HepG2 (cell line): ENCODE data around the gene SFT2D1. TPM values are rescaled to one million over a fixed set of nuclear protein-coding genes. Genes with fewer than 3 reads are reported as not detected.

Experiments
- ARNT2 ChIP-seq: sonication (generic); formaldehyde crosslinking; IDR thresholded peaks from 2 replicates; pipeline ENCODE4 v1.8.0; 2022; ENCODE audit warnings: mild to moderate bottlenecking, low read depth, missing genetic modification reagents, moderate library complexity
- DRAP1 ChIP-seq: IDR thresholded peaks from 2 replicates; pipeline ENCODE4 v1.6.1; 2016; ENCODE audit warnings: missing genetic modification reagents, missing compliant biosample characterization
- E2F1 ChIP-seq: sonication (generic); formaldehyde crosslinking; IDR thresholded peaks from 2 replicates; pipeline ENCODE4 v1.5.0; 2020; ENCODE audit warnings: missing genetic modification reagents
- FOXM1 ChIP-seq: sonication (generic); formaldehyde crosslinking; IDR thresholded peaks from 2 replicates; pipeline ENCODE4 v1.5.0; 2020; ENCODE audit warnings: missing genetic modification reagents
- GATA4 ChIP-seq: sonication (generic); IDR thresholded peaks from 2 replicates; pipeline ENCODE4 v1.6.1; 2016; ENCODE audit warnings: antibody characterized with exemption, low read depth, borderline replicate concordance
- HNRNPLL ChIP-seq: fragments of 200-400 bp; formaldehyde crosslinking; IDR thresholded peaks from 2 replicates; pipeline ENCODE4 v1.6.1; 2017; ENCODE audit warnings: mild to moderate bottlenecking, low read depth, low read length; ENCODE audit not compliant: poor library complexity, severe bottlenecking
- ISX ChIP-seq: sonication (generic); formaldehyde crosslinking; conservative IDR thresholded peaks from 2 replicates; pipeline ENCODE4 v1.5.0; 2020; ENCODE audit warnings: missing genetic modification reagents
- KMT2A ChIP-seq: sonication (generic); formaldehyde crosslinking; IDR thresholded peaks from 2 replicates; pipeline ENCODE4 v1.4.0; 2020; ENCODE audit warnings: missing genetic modification reagents
- MEIS2 ChIP-seq: sonication (generic); formaldehyde crosslinking; IDR thresholded peaks from 2 replicates; pipeline ENCODE4 v1.9.0; 2021; ENCODE audit warnings: mild to moderate bottlenecking, missing genetic modification reagents
- NBN ChIP-seq: fragments of 450-650 bp; conservative IDR thresholded peaks from 2 replicates; pipeline ENCODE4 v1.6.1; 2017
- NFE2 ChIP-seq: sonication (generic); formaldehyde crosslinking; IDR thresholded peaks from 2 replicates; pipeline ENCODE4 v1.4.0; 2020; ENCODE audit warnings: missing genetic modification reagents
- PHF5A ChIP-seq: IDR thresholded peaks from one replicate; pipeline ENCODE4 v1.6.1; 2018; ENCODE audit warnings: low read depth, missing genetic modification reagents; ENCODE audit not compliant: unreplicated experiment
- PRDM15 ChIP-seq: sonication (generic); formaldehyde crosslinking; IDR thresholded peaks from 2 replicates; pipeline ENCODE4 v1.4.0; 2020; ENCODE audit warnings: missing genetic modification reagents
- SNAPC5 ChIP-seq: sonication (generic); formaldehyde crosslinking; IDR thresholded peaks from 2 replicates; pipeline ENCODE4 v1.8.1; 2023; ENCODE audit warnings: mild to moderate bottlenecking, missing genetic modification reagents, borderline replicate concordance
- ZMYM3 ChIP-seq: sonication (generic); formaldehyde crosslinking; IDR thresholded peaks from 2 replicates; pipeline ENCODE4 v1.5.1; 2020; ENCODE audit warnings: mild to moderate bottlenecking, missing genetic modification reagents
- ZNF205 ChIP-seq: IDR thresholded peaks from 2 replicates; pipeline ENCODE4 v1.6.1; 2018; ENCODE audit warnings: missing biosample characterization, missing genetic modification reagents
- ZNF431 ChIP-seq: sonication (generic); formaldehyde crosslinking; IDR thresholded peaks from 2 replicates; pipeline ENCODE4 v1.9.0; 2022; ENCODE audit warnings: missing genetic modification reagents, low read depth, mild to moderate bottlenecking, borderline replicate concordance
- ZNF674 ChIP-seq: sonication (generic); formaldehyde crosslinking; IDR thresholded peaks from 2 replicates; pipeline ENCODE4 v1.5.0; 2020; ENCODE audit warnings: low read depth, mild to moderate bottlenecking, missing genetic modification reagents
- polyA plus RNA-seq, 8 experiments: library from polyadenylated mRNA; depleted of rRNA in 3 of 8; stranded (reverse) in 7 of 8; unstranded in 1 of 8; fragments of >200 nt; fragmentation: Illumina TruSeq in 4 of 8; extraction: Trizol in 4 of 8; gene quantifications; 2 replicates each; pipeline versions ENCODE4 v1.2.1 to v1.2.3, GENCODE V29; 2011 to 2016; ENCODE audit warnings: low read depth in 4 of 8, missing spikeins in 1 of 8, mixed read lengths in 1 of 8; ENCODE audit not compliant: insufficient read depth in 1 of 8
- total RNA-seq, 5 experiments: library from RNA; depleted of rRNA; stranded (reverse); fragments of >200 nt; fragmentation: Illumina TruSeq; extraction: Trizol; gene quantifications; 2 replicates each; pipeline ENCODE4 v1.2.3, GENCODE V29; 2016; ENCODE audit warnings: low read depth in 1 of 5

Gene SFT2D1
- total and polyA plus RNA-seq, 2 of the 13 experiments (the other 11 are each of a cell fraction or from before 2014, with no cell fraction given): 115 to 147 TPM

GRCh38 chr6:166342349-166343149 is at the start of gene SFT2D1 (continued):
- TF ChIP-seq ARNT2 (CRISPR knock-in tag) (peak; percentile 91; the same call in 1 of the 2 replicates), SNAPC5 (CRISPR knock-in tag) (peak; percentile 29; the same call in 1 of the 2 replicates), MEIS2 (CRISPR knock-in tag) (peak; percentile 85; the same call in 1 of the 2 replicates), ZNF431 (CRISPR knock-in tag) (peak; percentile 98), NFE2 (CRISPR knock-in tag) (no peak), ISX (CRISPR knock-in tag) (peak; percentile 91), ZMYM3 (peak; percentile 90), PHF5A (CRISPR knock-in tag) (no peak), HNRNPLL (peak; percentile 89), GATA4 (peak; percentile 35; the same call in 1 of the 2 replicates), NBN (no peak), KMT2A (CRISPR knock-in tag) (peak; percentile 97), ZNF674 (CRISPR knock-in tag) (0 out of 2 replicates have a peak, but pooled peaks have one; percentile 31), ZNF205 (peak; percentile 81), FOXM1 (no peak), DRAP1 (peak; percentile 83), PRDM15 (peak; percentile 65), E2F1 (peak; percentile 60)
